HG03196 (cell line): ENCODE data around the gene PITRM1.

Experiments
- ATAC-seq: cut with Tn5 transposase; IDR thresholded peaks from one replicate; pipeline ENCODE4 v1.9.1; 2021; ENCODE audit not compliant: unreplicated experiment

PITRM1 gene

DNA sequence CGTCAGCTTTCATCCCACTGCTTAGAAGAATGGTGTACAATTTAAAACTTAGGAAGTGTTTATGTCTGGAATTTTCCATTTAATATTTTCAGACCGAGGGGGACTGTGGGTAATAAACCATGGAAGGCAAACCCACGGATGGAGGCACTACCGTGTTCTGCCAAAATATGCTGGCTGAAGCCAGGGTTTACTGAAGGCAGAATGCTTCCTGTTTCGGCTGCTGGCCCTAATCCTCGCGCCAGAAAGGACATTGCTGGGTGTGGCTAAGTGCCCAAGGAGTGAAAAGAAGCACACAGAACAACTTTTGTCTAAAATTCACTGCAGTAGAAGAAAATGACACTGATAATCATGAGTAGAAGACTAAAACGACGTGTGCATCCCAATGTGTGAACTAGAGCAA is 32.3 kb downstream of the PITRM1 start:
- ATAC-seq: no peak

DNA sequence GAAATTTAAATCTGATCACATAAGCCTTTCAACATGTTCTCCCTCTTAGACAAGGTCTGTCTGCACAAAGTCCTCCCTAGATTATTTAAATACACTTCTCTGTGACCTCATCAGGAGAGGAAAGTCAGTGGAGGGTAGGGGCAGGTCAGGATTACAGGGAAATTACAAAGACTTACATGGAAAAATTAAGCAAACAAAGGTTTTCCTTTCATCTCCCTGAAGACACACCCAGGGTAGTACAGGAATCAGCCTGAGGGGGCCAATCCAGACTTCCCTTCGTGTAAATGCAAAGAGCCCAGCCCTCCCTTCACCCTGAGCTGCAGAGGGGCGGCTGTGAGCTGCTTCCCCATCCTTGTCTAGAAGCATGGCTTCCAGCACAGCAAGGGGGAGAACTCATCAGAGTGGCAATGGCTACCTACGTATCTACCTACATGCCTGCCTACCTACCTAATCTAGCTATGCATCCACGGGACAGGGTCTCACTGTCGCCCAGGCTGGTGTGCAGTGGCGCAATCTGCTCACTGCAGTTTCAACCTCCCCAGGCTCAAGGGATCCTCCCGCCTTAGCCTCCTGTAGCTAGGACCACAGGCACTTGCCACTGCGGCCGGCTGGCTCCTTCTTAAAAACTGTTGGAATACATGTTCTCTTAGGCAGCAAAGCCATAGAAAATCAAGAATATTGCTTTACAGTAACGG is 33.2 kb downstream of the PITRM1 start:
- no peak for ATAC-seq

DNA sequence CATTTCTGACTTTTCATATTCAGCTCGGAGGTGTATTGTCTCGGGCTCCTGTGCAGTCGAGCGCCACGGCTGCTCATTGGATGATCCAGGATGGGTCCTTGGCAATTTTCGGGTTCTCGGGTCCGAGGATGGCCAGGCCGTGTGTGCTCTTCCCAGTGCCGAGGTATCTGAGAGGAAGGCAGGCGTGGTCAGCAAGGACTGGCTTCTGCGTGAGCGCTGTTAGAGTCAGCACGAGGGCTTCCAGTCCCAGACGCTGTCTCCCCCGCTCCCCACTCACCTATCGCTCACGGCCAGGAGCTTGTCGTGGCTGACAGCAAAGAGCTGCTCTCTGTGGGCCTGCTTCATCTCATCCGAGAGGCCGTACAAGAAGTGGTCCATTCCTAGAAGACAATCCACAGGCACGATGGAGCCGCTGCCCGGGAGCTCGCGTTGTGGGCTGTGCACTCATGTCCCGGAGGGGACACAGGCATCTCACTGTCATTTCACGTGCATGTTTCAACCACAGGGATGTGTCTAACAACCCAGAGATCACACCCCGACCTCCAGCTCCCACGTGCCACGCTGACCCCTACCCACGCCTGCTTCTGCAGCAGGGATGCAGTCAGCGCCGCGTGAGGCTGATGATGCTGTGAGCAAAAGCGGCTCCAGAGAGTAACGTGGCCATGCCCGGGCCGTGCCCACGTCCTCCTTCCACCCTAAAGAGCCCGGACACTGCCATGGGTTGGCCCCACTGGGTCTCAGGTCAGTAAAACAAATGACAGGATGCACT is 34.4 kb downstream of the PITRM1 start:
- no peak for ATAC-seq

DNA sequence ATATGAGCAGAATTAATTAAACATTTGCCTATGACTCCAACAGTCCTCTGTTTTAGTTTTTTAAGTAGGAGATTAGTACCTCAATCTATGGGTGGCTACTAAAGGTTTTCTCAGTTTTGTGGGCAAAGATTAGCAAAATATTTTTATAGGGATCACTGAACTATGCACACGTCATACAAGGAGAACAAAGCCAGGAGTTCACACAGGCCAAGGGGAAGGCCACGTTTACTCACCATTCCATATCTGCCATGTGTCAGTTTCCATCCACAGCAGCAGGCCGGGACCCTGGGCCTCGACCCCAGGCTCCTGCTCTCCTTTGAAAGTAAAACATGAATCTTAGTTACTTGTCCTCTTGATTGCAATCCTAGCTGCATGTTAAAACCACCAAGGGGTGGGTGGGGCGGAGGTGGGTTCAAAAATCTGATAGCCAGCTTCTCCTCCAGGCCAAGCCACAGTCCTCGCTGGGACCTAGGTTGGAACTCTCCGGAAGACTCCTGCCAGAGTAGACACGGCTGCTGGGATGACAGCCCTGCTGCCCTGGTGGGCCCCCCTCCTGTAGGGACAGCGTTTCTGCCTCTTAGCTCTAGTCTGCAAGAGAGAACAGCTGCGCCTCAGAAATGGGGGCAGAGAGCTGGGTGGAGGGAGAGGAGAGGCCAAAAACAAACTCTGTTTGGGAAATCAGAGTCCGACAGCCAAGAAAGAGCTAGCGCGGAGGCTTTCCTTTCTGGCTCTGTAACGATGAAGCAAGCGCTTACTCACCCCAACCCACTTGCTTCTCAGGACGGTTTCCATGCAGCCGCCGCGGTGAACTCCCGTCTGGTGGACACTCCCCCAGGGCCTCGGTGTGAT is 35.6 kb downstream of the PITRM1 start:
- ATAC-seq: no peak

DNA sequence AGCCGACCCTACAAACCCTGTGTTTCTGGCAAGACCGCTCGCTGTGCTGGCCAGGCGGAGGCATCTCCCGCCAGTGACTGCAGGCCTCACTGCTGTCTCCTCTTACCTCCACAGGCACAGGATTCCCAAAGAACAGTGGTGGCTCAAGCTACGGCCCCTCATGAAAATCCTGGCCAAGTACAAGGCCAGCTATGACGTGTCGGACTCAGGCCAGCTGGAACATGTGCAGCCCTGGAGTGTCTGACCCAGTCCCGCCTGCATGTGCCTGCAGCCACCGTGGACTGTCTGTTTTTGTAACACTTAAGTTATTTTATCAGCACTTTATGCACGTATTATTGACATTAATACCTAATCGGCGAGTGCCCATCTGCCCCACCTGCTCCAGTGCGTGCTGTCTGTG is 36.2 kb downstream of the PITRM1 start:
- no peak for ATAC-seq

DNA sequence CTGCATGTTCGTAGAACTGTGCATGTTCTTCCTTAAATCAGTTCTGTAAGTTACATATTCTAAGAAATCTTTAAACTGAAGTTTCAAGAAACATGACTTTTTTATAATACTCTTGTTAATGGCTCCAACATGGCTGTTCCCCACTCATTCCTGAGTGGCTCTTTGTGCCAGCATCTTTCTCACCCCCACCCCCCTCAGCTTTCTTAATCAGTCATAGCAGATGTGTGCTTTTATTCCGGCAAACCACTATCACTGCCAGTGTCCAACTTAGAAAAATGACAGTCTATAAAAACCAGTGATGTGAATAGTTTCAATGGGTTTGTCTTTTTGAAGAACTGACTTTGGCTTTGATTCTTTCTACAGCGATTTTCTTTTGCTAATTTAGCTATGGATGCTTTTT is 37.6 kb downstream of the PITRM1 start:
- ATAC-seq: no peak

DNA sequence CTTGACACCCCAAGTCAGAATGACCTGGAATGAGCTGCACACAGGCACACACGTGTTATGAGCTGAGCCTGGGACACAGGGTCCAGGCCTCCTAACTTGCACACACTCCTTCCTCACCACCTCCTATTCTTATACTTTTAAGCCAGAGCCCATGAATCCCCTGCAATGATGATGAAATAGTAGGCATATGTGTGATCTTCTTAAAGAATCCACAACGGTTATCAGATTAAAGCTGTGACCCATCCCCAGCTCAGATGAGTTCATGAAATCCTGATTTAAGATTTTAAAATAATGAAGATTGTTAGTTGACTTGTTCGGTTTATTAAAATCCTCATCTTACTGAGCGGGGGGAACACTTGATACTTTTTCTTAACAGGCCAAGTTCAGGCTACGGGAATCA is 38.6 kb downstream of the PITRM1 start:
- no peak for ATAC-seq

DNA sequence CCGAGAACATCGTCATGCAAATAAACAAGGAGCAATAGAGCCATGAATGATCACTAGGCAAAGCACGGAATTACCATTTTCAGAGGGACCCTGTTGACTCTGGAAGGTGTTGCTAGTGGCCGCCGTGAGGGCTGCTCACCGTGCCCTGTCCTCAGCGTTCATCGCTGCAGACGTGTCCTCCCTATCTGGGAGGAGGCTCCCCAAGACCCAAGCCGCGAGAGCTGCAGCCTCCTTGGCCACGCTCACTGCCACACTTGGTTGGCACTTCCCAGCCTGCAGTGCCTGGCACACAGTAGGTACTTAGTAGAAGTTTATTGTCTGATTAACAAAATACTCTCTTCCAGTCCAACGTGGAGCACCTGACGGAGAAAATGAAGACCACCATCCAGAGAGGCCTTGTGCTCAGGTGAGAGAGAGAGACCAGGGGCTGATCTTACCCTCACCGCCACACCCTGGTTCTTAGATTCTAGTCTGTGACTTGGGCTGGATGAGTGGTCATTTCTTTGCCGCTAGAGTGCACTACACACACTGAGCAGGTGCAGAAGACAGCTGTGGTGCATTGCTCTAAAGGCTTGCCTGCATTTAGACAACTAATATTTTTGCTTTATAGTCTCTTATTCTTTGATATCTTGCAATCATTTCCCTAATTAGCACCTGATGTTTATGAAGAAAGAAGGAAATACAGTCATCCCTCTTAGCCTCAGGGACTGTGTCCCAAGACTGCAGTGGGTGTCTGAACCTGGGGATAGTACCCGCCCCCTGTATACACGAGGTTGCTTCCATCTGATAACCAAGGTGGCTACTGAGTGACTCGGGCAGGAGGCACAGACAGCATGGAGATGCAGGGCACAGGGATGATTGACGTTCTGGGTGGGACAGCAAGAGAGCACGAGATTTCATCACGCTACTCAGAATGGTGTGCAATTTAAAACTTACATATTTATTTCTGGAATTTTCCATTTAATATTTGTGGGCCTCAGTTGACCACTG is 40.3 kb downstream of the PITRM1 start:
- no peak for ATAC-seq

DNA sequence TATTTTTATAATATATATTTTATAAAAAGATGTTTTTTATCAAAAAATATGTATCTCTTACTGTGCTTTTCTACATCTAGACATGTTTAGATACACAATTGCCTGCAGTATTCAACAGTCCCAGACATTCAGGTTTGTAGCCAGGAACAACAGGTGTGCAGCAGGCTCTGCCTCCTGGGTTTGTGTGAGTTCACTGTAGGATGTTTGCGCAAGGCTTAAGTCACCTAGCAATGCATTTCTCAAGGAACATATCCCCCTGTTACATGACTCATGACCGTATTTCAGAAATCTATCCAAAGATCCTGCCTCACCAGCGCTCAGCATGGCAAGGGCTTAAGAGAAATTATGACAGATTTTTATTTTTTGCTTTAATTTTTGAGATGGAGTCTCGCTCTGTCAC is 41.5 kb downstream of the PITRM1 start:
- ATAC-seq: no peak

DNA sequence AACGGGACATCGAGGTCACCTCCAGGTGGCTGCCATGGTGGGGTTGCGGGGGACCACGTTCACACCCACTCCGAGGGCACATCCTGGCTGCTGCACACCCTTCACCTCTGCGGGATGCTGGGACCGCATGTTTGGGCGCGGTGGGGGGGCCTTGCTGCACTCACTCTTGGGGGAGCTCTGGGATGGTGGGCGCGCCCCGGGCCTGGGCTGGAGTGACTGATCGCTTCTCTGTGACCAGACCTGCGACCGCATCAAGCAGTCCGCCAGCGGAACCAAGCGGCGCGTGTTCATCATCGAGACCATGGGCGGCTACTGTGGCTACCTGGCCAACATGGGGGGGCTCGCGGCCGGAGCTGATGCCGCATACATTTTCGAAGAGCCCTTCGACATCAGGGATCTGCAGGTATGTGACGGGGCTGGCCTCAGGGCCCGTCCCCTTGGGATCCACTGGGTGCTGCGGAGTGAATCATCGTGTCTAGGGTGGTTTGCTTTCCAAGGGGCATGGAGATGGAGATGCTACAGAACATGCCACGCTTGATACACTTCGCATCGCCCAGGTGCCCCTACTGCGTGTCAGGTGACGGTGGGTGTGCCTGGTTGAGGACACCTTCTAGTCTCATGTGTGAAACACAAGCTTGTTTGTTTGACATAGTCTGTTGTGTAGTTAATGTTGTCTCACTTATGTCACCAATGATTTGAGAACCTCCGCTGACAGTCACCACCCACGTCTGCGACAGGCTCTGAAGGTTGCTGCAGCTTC is 42.8 kb downstream of the PITRM1 start:
- ATAC-seq: no peak

DNA sequence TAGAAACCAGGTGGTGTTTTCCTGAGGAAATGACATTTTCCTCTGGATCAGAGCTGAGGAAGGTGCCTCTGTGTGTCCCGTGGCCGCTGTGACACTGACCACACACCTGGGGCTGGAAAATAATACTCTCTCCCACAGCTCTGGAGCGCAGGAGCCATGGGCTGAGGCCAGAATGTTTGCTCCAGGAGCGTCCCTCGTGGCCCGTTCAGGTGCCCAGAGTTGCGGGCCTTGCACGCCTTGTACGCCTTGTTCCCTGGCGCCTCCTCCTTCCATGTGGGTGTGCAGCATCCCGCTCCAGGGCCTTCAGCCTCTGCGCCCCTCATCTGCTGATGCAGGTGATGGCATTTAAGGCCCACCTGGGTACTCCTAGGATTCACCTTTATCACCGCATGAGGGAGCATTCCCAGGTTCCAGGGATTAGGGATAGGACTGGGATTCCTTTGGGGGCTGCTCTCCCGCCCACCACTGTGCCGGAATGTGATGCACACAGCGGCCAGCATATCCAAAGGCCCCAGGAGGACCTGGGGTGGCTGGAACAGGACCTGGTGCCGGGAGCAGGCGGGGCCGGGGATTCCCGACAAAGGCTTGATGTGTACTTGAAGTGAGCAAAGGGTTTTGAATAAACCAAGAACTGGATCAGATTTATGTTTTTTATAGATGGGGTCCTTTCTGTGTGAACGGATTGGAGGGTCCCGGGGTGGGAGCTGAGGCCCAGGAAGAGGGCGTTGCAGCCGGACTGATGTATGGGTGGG is 44.0 kb downstream of the PITRM1 start:
- ATAC-seq: no peak

DNA sequence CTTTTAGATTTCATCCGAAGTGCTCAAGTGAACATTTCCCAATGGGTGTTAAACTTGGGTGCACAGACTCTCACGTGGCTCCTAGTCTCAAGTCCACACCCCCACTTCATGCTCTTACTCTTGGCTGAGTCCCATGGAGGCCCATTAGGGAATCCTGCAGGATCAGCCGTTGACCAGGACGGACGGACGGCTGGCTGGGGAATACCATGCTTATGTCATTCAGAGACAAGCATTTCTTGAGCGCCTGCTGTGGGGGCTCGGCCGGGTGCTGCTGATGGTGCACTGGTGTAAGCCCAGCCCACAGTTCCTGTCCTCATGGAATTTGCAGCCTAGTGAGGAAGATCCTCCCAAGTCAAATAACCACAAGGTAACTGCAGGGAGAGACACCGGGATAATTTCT is 44.7 kb downstream of the PITRM1 start:
- ATAC-seq: no peak

DNA sequence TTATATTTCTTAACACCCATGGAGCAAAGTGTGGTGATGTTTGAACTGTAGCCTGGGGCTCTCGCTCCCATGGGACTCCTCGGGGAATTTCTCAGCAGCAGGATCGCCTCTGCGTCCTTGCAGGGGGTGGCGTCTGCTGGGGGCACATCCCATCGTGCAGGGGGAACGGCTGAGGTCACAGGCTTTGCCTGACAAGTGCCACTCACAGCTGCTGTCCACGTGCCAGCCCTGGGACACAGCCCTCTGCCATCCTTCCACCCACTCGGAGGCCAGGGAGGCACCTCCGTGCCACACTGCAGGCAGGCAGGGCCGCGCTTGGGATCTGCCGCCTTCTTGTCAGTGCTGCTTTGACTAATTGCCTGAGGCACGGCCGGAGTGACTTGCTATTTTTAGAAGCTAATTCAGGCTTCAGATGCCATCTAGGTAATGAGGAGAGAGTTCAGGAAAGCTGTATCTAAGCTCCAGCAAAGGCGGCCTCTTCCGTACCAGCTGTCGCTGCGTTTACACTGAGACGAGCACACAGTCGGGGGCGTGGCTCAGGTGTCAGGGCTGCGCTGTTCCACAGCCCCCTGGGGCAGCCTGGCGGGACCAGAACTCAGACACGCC is 45.7 kb downstream of the PITRM1 start:
- no peak for ATAC-seq

DNA sequence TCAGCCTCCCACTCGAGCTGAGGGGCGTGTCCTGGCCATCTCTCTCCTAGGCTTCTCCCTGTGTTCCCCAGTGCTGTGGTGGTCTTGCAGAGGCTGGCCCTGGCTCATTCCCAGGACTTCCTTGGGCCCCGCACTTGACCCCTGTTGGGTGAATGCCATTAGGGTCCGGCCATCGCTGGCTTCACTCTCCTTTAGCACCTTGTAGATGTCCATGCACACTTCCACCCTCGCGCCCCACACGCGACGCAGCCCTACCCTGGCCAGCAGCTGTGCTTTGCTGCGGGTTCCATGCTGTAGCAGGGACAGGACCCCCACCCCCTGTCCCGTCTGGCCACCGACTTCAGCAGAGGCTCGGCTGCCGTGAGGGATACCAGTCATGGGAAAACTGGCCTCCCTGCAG is 46.3 kb downstream of the PITRM1 start:
- ATAC-seq: no peak

DNA sequence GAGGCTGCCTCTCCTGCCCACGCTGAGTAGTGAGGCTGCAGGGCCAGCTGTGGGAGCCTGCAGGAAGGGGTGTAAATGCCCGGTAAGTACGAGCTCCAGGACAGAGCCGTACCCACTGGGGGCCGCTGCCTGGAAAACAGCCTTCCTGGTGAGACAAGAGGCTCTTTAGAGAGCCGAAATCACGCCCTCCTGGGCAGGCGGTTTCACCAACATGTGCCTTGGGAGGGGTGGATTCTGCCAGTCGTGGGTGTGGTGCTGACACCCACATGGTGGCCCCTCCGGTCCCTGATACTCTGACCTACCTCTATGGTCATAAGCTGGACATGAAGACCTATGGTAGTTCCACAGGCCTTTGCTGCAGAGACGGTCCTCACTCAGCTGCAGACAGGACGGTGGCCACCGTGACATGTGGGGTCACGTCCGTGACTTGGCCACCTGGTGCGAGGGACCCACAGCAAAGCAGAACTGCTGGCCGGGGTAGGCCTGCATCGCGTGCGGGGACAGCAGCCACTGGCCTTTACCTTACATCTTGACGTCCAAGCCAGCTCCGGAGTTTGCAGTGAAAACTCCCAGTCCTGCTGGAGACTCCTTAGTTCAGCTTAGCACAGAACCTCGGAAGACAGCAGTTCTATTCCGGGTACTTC is 46.9 kb downstream of the PITRM1 start:
- ATAC-seq: no peak

DNA sequence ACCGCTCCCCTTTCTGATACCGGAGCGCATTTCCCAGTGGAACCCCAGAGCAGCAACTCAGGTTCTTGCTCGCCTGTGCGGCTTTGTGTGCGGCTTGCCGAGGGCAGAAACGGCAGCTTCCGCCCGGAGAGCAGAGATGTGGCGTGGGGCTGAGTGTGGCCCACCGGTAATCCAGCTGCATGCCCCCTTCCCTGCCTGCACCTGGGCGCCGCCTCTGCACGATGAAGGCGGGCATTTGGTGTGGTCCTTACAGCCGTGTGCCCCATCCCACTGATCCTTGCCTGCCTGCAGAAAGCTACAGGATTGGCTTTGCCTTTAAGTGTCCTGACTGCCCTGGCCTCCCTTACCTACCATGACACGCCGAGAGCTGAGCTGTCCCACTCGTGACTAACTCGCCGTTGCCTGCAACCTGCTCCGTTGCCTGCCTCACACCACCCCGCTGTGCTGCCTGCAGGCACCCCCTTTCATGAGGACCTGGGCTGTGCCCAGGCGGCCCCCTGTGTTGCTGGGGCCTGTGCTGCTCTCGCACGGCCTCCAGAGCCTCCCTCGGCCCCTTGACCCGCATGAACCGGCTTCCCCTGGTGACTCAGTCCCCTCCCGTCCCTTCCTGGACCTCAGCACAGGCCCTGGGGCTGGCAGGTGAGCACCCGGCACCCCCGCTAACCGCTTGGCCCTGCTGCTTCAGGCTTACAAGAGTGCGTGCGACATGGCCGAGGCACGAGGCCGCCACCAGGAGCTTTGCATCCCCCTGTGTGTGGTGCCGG is 48.0 kb downstream of the PITRM1 start:
- no peak for ATAC-seq

DNA sequence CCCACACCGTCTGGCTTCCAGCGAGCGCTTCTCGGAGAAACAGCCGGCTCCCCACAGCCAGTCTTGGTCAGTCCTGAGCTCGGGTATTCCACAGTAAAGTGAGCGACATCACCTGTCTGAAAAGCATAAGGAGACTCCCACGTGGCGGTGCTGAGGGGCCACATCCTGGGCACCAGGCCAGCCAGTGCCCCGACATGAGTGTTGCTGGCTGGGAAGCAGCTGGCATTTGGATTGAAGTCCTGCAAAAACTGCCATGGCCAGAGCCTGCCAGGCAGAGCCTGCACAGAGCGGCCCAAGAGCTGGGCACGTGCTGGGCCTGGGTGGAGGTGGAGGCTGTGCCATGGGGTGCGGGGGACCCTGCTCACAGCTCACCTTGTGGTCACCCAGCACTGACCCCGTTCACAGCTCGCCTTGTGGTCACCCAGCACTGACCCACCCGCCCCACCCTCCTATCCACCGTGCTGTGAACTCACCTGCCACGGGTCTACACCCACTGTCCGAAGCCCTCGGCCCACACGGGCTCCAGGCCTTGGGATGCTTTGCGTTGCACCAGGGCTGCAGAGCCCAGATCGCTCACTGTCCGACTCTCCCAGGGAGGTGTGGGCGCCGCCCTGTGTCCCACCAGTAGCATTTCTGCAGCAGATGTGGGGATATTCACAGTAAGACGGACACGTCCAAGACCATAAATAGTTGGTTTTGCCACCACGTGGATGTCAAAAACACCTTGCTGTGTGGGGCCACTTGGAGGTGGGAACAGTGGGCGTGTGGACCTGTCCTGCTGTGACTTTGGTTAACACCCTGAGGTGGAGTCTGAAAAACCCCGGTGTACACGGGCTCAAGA is 48.8 kb downstream of the PITRM1 start:
- no peak for ATAC-seq
